GM12892 (cell line): ENCODE results near the gene SLC6A2.

Experiments
- POLR2A ChIP-seq: IDR thresholded peaks from 2 replicates; pipeline ENCODE4 v1.6.1; 2011; ENCODE audit warnings: low read depth, low read length, control low read depth
- POLR2AphosphoS5 ChIP-seq: IDR thresholded peaks from 2 replicates; pipeline ENCODE4 v1.6.1; 2011; ENCODE audit warnings: low read depth, low read length, control low read depth
- TAF1 ChIP-seq: IDR thresholded peaks from 2 replicates; pipeline ENCODE4 v1.6.1; 2011; ENCODE audit warnings: low read depth, mild to moderate bottlenecking, control low read depth, low read length, borderline replicate concordance

GRCh38 chr16:55666012-55666411 is 10.2 kb downstream of the SLC6A2 start:
- TF ChIP-seq POLR2A (no peak), POLR2AphosphoS5 (no peak), TAF1 (no peak)
